Cerebellar cortex (tissue), 1 donor: ENCODE results near the gene STPG4.

Experiments
- DNase-seq: peaks from one replicate; pipeline ENCODE4 v3.0.0-alpha.2; 2015; ENCODE audit warnings: low spot score

STPG4 gene

DNA sequence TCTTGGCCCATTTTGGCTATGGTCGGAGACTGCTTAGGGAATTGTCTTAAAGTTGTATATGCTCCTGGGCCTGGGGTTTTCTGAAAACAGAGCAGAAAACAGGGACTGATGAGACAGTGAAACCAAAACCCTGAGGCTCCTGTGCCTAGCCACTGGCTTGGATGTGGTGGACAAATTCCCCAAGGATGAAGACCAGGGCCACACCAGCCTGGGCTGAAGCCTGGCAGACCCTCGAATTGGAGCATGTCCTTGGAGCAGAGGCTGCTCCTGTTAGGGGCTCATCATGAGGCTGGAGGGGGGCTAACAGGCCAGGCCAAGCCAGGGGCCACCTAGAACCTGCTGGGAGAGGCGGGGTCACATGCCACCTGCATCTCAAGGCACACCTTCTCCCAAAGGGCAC is 68.1 kb downstream of the STPG4 start:
- DNase-seq: no peak

DNA sequence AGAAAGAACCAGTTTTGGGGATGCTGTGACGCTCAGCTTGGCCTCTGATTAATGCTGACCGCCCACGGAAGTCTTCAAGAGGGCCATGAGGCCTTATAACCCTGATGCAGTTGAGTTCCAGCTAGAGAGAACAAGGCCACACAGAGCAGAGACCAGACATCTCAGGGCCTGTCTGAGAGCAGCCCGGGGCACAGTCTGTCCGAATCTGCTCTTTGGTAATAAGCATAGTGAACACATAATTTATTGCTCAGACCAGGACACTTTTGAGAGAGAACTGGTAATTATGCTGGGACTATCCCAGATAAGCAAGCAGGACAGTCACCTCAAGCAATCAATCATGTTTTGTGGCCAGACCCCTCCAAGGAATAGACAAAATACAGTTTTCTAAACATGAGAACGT is 68.5 kb downstream of the STPG4 start:
- no peak for DNase-seq

DNA sequence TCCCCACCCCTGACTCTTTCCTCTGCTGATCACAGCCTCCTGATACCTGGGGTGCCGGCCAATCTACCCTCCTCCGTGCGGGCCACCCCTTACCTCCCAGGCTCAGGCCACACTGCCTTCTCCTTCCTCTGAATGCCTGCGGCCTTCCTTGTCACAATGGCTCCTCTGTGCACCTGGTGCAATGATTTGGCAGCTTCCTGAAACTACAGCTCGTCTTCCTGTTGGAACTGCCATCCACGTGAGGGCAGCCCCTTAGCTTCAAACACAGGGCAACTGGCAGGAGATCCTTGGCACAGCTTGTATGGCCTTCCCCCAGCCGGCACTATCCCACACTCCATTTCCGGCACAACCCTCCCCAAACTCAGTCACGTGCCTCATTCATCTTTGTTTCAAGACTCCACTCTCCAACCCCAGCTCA is 69.0 kb downstream of the STPG4 start:
- DNase-seq: no peak

DNA sequence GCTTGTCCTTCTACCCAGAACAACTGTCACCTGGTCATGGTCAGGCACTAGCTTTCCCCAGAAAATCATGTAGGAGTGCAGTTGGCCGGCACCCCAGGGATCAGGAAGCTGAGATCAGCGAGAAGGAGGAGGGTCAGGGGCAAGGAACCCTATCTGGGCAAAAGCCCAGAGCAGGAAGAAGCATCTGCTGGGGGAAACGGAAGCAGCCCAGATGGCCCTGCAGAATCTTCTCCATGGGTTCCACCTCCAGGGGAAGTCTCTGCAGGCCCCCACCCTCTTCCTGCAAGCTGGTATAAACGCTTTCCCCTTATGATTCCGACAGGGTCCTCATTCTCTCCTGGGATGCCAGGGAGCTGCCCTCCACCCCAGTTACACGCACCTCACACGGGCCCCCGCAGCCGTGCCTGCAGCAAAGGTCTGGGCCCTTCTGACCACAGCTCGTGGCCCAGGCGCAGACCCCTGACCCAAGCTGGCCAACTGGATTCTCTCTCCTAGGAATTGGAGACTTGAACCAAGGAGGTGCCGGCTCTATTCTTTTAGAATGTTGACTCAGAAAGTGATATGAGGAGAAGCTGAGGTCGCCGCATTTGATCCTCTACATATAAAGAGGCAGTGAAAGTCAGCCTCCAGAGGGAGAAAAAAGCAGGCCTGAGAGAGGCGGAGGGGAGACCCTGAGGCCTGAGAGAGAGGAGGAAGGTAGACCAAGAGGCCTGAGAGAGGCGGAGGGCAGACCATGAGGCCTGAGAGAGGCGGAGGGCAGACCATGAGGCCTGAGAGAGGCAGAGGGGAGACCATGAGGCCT is 71.0 kb downstream of the STPG4 start:
- no peak for DNase-seq

DNA sequence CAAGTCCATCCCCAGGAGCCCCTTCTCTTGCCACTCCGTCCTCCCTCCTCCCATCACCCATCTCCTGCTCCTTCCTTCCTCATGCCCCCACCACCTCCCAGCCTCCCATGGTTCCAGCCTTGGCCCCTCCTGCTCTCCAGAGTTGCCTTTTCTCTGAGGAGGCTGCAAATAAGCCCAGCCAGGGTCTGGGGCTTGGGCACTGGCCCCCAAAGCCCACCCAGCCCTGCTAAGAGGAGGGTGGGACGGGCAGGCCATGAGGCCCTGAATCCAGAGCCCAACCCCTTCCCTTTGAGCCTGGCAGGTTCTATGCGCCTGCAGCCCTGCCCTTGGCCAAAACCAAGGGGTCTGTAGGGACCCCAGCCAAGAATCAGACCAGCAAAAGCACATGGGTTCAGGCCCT is 71.6 kb downstream of the STPG4 start:
- no peak for DNase-seq

DNA sequence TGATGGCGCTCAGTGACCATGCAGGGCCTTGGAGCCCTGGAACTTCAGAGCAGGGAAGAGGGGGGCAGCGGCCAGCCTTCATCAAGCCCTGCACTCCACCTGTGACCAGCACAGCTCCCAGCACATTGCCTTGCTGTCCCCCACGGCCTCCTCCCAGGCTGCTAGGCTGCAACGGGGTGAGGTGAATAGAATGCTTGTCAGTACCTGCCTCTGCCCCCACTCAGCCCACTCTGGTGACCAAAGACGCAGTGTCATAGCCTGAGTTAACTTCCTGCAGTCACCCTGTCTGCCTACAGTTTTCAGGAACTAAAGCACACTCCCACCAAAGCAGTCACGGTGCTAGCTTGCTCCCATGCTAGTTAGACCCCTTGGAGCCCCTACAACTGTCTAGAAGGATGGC is 72.1 kb downstream of the STPG4 start:
- no peak for DNase-seq

DNA sequence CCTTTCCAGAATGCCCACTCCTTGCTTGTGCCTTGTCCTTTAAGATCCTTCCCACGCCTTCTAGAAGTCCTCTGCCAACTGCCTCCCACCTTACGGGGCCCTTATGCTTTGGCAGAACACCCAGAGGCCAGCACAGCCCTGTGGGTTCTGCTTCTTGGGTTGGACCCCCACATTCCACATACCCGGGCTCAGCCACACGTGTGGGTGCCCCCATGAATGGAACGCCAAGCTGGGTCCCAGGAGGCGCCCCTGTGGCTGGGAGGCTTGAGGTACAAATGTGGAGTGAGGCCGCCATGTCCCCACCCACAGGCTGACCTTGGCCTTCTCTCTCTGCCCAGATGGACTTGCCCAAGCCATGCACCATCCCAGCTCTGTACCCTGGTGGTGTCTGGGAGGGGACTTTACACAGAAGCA is 74.2 kb downstream of the STPG4 start:
- no peak for DNase-seq

DNA sequence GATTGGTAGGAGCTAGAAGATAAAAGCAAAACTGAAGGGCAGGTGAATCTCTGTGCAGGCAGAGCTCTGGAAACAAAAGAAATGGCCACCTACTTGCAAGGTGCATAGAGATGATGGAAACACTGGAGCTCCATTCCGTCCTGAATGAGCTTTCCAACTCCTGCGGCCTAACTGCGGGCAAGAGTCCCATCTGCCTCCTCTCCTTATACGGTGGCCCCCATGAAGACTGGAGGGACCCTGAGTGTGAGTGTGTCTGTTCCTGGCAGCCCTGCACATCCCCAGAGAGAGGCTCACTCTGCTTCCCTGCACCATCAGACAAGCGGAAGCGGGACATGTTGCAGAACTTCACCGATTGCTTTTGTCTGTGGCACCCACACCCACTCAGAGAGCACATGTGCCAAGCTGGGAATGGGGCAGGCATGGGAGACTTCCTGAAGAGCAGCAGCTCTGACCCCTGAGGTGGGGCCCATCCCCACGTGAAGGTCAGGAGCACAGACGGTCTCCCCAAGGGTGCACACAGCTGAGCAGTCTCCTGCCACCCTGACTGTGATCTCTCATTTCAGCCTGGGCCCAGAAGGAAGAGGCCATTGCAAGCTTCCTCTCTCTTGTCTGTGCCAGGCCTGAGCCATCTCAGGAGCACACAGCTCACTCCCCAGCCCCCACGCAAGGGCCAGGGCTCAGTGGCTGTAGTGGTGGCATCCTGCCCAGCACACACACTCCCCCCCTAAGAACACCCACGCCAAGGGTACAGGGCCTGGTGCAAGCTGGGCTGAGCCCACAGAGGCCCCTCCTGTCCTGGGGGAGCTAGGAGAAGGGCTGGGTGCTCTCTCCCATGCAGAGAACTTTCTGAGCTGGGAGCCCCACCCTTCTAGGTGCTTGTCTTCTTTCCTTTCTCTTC is 75.3 kb downstream of the STPG4 start:
- no peak for DNase-seq

DNA sequence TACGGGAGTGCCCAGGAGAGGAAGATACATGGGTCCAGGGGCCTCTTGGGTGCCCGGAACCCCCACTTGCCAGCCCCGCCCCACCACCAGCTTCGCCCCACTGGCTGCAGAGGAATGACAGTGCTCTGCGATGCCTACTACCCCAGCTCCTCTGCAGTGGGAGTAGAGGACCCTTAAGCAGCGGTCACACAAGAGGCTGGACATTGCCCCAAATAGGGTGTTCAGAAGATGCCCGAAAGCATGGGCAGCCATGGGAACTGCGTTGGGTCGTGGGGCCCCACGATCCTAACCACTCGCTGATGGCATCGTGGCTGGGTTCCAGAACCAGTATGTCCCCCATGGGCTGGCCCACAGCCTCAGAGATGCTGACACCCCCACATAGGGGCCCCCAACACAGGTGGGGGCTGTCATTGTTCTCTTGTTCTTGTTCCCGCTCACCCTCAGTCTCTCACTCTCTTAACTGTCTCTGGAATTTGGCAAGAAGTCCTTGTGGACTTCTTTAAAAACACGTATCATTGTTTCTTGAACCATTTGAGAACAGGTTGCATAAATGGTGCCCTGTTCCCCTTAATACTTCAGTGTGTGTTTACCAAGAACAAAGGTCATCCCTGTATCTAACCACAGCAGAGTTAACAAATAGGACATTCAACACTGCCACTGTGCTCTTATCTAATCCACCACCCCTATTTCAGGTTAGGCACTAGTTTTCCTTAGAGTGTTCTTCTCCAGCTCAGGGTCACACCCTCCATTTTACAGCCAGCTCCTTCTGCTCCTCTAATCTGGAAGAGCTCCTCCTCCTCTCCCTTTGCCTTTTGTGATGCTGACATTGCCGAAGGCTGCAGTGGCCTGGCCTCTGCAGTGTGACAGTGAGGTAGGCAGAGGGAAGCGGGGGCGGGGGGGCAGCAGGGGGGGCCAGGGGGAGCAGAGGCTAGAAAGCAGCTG is 76.3 kb downstream of the STPG4 start:
- no peak for DNase-seq

DNA sequence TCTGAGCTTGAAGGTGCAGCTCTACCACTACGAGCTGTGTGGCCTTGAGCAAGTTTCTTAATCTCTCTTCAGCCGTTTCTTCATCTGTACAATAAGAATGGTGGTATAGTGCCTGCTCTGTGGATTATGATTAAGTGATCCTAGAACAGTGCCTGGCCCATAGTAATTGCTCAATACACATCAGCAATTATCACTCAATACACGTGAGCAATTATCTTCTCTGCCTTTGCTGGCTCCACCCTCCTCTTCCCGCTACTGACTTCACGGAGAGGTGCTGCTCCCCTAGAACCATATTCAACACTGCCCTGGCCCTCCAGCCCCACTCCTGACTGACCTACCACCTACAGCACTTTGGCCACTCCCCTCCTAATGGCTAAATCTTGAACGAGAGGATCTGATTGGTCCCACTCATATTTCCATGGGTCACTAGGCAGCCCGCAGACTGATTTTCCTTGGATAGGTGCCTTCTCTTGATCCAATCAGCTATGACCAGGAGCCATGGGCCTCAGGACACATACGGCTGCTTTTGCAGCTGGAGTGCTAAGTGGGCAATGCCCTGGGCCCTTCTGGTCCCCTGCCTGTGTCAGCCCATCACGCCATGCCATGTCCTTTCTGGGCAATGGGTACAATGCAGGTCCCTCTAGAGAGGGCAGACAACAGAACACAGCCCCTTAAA is 77.5 kb downstream of the STPG4 start:
- no peak for DNase-seq

DNA sequence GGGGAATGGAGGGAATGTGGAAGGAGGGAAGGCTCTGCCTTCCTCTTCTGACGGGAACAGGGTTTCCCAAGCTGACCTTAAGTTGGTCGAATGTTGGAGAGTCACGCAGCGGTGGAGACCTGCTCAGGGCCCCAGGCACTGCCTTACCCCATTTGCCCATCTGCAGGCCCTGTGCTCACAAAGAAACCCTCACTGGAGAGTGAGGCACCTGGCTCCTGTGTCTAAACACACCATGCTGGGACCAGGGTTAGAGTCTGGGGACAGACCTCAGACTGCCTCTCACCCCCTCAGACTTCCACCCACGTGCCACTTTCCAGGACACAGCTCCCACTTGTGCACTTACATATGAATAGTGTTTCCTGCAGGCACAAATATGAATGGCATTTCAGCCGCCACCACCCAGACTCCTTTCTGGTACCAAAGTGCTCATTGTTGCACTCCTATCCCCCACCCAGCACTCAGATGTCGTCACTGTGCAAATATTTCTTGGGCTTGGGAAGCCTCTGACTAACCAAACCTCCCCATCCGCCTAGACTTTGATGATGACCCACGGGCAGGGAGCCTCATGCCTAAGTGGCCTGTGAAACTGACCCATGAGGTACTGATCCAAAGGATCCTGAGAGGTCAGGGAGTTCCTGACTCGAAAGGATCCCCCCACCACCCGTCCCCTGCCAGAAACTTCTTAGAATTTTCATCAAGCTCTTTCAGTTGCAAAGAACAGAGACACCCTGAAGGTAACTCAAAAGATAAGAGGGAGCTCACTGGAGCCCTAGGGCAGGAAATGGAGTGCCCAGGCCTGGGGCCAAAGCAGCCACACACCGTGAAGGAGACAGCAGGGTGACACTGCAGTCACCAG is 78.3 kb downstream of the STPG4 start:
- DNase-seq: no peak

DNA sequence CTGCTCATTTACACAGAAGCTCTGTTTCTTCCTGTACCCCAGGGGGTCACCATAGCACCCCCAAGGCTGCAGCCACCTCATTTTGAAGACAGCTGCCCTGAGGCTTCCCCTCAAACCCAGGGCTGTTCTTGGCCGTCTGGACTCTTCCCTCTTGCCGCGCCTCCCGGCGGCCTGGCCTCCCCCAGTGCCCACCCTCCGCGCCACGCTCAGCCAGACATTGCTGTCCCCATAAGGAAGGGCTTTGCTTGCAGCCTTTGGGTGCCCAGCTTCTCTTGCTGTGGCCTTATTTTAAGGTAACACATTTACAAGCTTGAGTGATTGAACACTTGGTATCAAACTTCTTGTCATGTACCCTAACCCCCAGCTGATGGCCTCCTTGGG is 79.0 kb downstream of the STPG4 start:
- no peak for DNase-seq

DNA sequence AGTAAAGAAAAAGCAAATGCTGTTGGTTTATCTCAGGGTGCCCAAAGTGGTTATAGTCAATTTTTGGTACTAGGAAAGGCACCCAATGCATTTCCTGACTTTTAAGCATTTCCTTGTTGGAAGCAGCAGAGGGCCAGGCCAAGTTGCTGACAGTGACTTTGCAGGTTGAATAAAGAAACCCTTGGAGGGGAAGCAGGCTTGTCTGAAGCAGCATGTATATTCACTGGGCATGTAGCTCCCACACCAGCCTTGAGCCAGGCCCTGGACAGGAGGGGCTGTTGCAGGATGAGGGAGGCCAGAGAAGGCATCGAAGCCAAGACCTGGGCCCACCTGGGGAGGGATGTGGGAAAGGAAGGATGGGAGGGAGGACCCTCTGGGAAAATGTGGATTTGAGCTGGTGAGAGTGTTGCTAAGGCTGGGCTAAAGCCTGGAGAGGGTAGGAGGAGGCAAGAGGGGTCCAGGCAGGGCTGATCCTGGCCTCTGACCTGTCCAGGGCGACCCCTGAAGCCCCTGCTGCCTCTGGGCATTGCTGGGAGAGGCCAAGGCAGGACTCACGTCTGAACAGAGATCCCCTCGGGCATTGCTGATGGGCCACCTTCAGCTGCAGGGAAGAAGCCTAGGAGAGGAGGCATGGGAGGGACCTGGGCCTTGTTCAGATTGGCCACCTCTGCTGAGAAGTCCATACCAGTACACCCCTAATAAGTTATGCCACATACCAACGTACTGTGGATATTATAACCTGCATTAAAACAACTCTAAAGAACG is 79.6 kb downstream of the STPG4 start:
- DNase-seq: no peak

DNA sequence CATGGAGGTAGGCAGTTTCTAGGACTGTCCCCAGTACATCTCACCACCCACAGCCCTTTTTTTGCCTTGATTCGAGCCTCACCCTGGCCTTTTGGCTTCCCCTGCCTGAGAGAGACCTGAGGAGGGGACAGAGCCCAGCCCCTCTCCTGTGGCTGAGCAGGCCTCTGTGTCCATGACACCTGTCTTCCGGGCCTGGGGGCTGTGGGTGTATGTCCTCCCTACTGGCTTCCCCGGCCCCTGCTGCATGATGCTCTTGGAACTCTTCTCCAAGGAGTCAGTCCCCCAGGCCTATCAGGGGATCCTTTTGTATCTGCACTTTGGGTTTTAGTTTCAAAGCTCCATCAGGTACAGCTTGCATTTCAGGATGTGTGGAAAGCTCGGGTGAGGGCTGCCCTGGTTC is 80.4 kb downstream of the STPG4 start:
- DNase-seq: no peak

DNA sequence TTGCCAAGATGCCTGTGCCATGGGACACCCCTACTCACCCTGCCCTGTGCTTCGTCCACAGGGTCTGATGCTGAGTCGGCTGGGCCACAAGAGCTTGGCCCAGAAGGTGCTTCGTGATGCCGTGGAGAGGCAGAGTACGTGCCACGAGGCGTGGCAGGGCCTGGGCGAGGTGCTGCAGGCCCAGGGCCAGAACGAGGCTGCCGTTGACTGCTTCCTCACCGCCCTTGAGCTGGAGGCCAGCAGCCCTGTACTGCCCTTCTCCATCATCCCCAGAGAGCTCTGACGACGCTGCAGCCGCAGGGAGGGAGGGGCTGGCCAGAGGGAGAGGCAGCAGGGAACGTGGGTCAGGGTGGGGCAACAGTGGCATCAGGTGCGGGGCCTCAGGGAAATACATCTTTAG is 81.5 kb downstream of the STPG4 start:
- no peak for DNase-seq

DNA sequence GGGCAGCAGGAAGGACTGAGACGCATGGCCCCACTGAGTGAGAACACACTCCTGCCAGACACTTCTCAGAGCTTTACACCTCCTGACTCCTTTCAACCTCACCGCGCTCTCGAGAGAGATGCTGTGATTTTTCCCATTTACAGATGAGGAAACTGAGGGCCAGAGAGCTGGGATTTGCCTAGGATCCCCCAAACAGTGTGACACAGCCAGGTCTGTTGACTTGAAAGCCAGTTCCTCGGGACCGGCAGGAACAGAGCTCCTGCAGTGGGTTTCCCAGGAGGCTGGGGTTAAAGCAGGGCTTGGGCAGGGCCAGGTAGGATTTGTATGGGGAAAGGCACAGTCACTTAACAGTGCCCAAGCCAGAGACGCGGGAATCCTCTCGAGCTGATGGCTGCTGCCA is 81.9 kb downstream of the STPG4 start:
- no peak for DNase-seq

DNA sequence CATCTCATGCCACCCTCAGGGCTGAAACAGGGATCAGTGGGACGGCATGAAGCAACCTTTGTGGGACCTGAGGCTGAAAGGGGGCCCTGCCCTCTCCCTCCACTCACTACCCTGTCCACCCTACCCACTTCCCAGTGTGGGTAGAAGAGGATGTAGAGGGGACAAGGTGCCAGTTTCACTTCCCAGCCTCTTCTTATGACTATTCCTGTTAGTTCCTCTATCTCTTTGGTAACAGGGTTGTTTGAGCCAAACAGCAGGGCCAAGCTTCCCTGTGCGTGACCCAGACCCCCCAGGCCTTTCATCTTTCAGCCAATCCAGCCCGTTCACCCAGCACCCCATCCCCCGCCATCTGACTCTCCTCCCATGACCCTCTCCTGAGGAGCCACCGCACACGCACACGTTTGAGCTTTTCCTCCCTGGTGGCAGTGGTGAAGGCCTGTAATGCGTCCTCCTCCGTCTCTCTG is 82.3 kb downstream of the STPG4 start:
- DNase-seq: no peak

DNA sequence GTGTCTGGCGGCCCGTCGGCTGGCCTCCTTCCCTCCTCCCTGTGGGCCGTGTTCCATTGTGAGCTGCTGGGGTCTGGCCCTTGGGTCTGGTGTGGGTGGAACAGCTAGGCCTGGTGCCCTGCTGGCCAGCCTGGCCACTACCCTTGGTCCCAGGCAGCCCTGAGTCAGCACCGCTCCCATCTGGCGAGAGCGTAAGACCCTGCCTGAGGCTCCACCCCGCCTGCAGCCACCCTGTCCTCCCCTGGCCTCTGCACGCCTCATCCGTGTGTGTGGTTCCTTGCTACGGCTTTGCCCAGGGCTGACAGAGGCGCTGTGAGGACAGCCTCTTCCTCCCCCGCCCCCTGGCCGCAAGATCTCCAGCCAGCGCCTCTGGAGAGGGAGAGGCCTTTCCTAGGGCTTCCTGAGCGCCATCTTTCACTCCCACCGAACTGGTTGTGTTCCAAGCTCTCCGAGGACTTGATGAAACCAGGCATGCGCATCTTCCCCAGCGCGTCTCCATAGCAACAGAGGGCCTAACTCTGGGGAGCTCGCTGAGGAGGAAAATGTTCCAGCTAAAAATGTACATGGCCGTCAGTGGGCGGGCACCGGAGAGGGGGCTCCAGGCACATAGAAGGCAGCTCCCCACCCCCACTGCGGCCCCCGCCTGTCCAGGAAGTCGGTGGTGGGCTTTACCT is 83.0 kb downstream of the STPG4 start:
- DNase-seq: peak; percentile 96
